Dermis microvascular lymphatic vessel endothelial cell (primary cell): Measurements from ENCODE around the gene SMIM14. TPM values are rescaled to one million over a fixed set of nuclear protein-coding genes. Genes with fewer than 3 reads are reported as not detected.
"Not testable (repeated sequence)": the region's sequence is repeated elsewhere in the genome, so short reads cannot be mapped to it uniquely, and the experiment has no call there.

ENCODE experiments used
- DNase-seq, 2 donors: peaks; one replicate each; pipeline versions ENCODE4 v3.0.0 to v3.0.0-alpha.2; 2010; ENCODE audit warnings: low read depth in 2 of 2
- total RNA-seq: library from RNA; depleted of rRNA; stranded (reverse); fragments of >200 nt; gene quantifications from 2 replicates; pipeline ENCODE4 v1.2.1, GENCODE V29; 2014

SMIM14 gene
- total RNA-seq, 1 donor from 2014 or later, result 13.5 TPM

DNA sequence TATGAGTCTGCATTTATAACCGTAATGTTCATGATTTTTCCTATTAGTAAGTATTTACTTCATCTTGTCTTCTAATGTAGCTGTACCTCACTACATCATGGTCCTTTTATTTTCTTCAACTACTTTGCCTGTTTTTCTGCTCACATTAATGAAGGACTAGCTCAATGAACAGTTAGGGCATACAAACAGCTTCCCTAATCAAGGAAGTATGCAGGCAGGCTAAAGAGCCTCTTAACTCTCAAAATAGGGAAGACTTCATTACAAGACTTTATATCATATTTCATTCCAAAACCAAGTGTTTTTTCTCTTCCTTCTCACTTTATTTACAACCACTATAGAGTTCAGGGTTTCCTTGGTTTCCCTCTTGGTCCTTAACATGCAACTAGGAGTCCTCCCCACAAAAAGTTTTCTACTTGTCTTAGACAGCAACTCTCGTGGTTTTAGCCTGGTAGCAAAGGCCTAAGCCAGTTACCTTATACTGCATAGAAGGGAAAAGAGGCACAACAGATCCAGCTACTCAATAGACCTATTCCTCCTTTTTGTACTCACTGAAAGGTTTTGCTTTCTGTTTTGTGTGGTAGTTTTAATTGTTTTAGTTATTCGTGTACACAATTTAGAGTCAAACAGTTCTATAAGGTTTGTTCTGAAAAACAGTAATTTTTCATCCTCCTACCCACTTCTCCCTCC lies 40.8 kb downstream of the SMIM14 start:
- no peak for DNase-seq

DNA sequence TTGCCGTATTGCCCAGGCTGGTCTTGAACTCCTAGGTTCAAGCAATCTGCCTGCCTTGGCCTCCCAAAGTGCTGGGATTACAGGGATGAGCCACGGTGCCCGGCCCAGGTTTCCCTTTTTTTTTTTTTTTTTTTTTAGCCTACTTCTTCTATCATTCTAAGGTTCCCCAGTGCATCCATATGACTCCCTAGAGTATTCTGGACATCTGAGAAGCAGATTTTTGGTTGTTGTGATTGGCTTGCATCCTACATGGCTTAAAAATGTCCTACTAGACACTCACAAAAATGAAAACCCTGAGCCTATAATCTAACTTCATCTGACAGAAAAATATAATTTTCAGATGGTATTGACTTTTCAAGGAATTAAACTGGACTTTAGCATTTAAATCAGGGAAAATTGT lies 41.7 kb downstream of the SMIM14 start:
- DNase-seq, result no peak

DNA sequence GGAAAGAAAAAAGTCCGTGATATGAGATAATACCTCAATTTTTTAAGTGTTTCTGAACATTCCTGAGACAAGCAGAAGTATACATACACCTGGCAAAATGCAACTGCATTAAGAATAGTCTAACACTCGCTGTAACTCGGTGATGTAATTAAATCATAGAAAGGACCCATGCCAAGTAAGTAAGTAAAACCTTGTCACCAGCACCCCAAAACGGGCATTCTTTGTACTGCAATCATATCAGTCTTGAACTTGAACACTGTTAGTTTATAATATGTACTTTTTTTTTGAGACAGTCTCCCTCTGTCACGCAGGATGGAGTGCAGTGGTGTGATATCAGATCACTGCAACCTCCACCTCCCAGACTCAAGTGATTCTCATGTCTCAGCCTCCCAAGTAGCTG lies 47.4 kb downstream of the SMIM14 start:
- DNase-seq, result no peak

DNA sequence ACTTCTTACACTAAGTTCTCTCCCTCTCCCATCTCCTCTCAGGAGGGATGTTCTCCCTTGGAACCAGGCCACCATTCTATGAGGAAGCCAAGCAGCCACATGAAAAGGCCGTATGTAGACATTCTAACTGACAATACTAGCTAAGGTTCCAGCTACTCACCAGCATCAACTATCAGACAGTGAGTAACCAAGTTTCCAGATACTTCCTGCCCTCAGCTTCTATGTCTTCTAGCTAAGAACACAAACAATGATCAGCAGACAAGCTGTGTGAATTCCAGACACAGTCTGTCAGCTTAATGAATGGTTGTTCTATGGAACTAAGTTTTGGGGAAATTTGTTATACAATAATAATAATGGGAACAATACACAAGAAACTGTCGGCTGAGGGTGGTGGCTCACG lies 50.8 kb downstream of the SMIM14 start:
- peak in 1 of 2 donors; percentile 66 for DNase-seq

DNA sequence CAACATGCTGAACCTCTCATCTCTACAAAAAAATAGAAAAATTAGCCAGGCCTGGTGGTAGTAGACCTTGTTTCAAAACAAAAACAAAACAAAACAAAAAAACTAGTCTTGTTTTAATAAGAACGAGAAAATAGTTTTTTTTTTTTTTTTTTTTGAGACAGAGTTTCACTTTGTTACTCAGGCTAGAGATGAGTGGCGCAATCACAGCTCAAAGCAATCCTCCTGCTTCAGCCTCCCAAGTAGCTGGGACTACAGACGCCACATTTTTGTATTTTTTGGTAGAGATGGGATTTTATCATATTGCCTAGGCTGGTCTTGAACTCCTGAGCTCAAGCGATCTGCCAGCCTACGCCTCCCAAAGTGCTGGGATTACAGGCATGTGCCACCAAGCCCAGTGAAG lies 63.7 kb downstream of the SMIM14 start:
- no peak for DNase-seq

DNA sequence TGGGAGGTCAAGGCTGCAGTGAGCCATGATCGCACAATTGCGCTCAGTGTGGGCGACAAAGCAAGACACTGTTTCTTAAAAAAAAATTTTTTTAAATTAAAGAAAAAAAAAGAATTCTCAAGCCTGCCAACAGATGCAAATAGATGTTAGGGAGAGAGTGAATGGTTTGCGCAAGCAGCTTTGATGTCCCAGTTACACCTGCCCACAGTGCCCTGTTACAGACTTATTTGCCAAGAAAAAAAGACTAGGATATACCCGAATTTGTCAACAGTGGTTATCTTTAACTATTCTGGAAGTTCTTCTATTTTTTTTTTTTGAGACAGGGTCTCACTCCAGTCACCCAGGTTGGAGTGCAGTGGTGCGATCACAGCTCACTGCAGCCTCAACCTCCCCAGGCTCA lies 67.2 kb downstream of the SMIM14 start:
- no peak for DNase-seq

DNA sequence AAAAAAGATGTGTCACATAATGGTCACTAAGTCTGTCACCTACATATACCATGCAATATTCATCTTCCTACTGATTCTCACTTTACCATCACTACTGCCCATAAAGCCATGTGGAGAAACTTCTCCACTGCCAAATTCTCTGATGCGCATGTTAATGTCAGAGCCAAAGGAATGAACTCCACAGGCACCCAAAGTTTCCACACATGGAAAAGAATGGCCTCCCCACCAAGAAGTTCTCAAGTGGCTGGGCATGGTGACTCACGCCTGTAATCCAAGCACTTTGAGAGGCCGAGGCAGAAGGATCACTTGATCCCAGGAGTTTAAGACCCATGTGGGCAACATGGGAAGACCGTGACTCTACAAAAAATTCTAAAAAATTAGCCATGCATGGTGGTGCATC lies 67.6 kb downstream of the SMIM14 start:
- no peak for DNase-seq

DNA sequence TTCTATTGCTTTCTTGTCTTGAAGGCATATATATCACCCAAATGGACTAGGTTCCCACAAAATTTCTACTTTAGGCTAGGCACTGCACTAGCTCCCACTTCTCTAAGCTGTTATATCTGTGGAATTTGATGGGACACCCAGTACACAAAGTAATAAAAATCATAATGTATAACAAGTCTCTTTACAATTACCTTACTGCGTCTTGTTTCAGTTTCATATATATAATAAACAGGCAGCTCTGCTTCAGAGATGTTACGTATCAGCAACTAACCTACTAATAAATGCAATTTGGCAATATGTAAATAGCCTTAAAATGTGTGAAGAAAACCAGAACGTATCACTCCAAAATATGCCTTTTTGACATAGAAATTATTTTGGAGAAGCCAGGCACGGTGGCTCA lies 69.5 kb downstream of the SMIM14 start:
- DNase-seq, result no peak

DNA sequence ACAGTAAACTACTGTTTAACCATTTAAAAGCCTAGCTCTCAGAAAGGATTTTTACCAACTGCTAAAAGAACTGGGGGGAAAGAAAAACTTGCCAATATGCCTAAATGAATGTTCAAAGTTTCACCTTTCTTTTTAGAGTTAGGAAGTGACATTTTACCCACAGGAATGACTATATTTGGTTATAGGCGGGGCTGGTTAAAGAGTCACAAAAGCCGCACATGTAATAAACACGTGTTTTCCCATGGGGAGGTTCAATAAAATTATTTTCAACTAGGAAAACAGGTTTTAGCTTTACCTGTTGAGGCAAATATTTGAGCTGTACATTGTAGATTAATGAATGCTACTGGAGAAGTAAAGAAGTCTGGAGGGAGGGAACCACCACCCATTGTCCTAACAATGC lies 69.9 kb downstream of the SMIM14 start:
- DNase-seq, result no peak

DNA sequence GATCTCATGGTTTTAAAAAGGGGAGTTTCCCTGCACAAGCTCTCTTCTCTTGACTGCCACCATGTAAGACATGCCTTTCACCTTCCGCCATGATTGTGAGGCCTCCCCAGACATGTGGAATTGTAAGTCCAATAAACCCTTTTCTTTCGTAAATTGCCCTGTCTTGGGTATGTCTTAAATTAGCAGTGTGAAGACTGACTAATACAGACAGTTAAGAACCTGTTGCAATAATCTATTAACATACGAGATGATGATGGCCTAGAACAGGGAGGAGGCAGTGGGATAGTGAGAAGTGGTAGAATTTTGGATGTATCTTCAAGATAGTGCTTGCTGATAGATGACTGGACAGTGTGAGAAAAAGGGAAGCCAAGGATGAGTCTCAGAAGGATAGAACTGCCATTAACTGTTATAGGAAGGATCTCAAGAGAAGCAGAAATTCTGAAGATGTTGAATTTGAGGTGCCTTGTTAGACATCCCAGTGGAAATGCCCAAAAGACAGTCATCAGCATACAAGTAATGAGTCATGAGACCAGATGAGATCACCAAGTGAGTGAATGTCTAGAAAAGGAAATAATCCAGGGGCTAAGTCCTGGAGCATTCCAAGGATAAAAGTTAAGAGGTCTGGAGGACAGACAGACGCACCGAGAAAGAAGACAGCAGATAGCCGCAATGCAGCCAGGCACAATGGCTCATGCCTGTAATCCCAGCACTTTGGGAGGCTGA lies 72.6 kb downstream of the SMIM14 start:
- DNase-seq, result peak in 1 of 2 donors; percentile 51

DNA sequence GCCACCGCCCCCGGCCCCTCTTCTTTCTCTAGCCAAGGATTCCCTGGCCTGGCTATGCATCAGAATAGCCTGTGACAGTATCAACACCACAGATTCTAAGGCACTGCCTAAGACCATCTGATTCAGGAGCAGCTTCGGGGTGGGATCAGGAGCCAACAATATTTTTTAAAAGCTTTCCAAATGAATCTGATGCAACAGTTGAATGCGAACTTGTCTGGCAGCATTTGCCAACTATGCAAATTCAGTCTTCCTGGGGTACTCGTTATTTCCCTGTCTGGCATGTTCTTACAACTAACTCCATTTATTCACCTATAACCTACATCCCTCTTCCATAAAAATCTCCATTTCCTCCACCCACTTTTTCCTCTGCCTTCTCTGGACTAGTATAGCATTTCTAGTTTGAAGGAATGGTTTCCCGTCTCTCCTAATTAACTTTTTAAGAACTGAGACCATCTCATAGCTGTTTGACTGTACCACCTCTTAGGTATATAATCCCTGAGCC lies 75.3 kb downstream of the SMIM14 start:
- DNase-seq, result no peak

DNA sequence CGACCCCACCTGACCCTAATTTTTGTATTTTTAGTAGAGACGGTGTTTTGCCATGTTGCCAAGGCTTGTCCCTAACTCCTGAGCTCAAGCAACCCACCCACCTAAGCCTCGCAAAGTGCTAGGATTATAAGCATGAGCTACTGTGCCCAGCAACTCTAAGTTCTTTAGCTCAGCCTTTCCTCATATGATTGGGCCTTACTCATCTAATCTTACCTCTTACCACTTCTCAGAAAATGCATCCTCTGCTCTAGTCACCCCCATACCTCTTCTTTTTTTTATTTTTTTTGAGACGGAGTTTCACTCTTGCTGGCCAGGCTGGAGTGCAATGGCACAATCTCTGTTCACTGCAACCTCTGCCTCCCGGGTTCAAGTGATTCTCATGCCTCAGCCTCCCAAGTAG lies 75.9 kb downstream of the SMIM14 start:
- no peak for DNase-seq

DNA sequence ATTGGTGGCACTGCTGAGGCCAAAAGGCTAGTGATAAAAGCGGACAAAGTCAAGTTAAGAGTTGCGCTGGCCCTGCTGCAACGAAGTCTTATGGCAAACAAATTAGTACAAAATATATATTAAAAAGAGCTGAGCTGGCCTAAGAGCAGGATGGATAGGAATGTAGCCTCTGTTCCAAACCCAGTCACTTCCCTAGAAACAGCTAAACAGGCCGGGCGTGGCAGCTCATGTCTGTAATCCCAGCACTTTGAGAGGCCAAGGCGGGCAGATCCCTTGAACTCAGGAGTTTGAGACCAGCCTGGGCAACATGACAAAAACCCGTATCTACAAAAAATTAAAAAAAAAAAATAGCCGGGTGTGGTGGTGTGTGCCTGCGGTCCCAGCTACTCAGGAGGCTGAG lies 79.0 kb downstream of the SMIM14 start:
- no peak for DNase-seq

DNA sequence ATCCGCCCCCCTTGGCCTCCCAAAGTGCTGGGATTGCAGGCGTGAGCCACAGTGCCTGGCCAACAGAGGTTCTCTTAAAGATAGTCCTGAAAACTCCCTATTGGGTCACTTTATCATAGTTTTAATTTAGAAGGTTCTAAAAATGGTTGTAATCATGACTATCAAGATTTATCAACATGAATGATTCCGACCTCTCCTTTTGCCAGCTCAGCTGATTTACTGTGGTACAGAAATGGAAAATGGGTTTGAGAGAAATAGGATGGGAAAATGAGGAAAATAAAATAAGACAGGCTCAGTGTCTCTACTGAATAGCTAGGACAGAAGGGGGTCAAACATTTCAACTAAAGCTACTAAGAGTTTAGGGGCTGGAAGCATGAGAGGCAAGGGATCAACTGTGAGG lies 83.2 kb downstream of the SMIM14 start:
- DNase-seq, result no peak

DNA sequence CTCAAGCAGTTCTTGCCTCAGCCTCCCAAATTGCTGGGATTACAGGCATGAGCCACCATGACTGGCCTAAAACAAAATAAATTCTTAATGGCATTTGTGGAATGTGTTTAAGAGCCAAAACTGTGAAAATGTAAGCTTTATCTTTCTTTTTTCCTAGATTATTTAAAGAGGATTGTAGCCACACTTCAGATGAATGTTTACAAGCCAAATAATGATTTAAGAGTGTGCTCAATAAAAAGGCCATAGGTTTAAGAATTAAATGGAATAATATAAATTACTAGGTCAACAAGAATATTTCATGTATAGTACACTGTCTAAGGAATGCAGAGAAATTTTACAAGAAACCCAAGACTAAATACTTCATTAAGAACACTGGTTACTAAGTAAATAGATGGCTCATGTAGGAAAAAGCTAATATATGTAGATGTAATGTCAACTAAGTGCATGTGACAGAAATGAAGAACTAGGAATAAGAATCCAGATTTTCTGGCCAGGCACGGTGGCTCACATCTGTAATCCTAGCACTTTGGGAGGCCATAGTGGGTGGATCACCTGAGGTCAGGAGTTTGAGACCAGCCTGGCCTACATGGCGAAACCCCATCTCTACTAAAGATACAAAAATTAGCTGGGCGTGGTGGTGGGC lies 90.1 kb downstream of the SMIM14 start:
- no peak for DNase-seq

DNA sequence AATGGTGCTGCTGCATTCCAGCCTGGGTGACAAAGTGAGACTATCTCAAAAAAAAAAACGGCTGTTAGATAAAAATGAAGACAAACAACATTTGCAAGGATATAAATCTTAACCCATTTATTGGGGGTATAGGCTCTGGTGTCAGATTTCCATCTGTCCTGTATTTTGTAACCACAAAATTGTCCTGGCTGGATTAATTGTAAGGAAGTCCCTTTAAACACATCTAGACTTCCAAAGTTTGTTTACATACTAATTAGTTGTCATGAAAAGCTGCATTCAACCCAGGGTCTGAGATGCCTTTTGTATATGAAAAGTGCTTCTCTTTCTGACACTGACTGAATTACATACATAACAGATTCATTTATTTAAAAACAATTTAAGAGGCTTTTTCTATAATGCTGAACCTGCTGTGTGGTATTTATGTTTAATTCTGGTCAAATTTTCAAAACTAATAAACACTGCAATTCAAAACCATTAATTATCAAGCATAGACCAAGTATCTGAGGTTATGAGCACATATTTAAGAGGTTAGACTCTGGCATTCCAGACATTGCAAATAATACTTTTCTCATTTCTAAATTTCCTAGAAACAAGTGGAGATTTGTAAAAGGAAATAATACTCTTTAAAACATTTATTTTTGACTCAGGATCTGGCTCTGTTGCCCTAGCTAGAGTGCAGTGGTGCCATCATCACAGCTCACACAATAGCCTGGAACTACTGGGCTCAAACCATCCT lies 93.9 kb downstream of the SMIM14 start:
- DNase-seq, result no peak

DNA sequence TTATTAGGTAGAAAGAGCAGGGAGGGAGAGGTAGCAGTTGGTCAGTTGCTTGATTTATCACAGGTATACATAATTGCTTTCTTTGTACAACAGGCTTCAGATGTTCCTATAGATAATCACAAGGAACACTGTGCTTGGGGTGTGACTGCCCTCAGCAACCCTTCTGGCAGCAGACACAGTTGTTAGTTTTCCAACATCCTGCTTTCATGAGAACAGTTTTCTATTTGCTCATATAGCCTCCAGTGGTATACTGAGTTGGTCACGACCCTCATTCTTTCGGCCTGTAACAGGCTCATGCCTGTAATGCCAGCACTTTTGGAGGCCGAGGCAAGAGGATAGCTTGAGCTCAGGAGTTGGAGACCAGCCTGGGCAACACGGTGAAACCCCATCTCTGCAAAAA lies 94.6 kb downstream of the SMIM14 start:
- DNase-seq, result not testable (repeated sequence)

DNA sequence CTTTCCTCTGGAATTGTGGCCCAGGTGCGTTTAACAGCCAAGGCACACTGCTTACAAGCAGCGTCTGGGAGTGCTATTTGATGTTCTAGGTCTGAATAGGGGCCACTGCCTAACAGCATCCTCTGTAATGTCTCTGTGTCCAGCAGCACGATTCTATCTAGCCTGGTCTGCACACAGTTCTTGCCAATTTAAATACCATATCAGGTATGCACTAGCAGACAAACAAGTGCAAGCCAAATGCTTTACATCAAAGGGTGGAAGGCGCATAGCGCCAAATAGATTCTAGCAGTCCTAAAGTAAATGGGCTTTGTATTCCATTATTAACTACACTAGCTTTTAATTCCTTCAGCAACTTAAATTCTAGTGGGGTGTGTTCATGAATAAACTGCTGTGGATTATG lies 95.6 kb downstream of the SMIM14 start:
- DNase-seq, result no peak

DNA sequence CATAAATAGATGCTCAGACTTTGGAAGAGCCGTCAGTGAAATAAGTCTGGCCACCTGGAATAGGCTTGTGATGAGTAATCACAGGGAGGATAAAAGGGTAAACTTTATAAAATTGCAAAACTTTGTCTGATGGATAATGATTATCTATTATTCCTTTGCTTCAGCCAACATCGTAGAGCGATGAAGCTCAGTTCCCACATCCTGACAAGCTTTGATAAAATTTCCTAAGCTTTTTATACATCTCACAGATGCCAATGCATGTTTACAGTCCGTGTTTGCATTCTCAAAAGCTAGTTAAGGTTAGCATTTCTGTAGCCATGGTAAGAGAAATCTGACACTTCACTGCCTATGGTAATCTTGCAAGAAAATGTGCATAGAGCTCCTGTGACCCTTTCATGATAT lies 96.1 kb downstream of the SMIM14 start:
- no peak for DNase-seq

DNA sequence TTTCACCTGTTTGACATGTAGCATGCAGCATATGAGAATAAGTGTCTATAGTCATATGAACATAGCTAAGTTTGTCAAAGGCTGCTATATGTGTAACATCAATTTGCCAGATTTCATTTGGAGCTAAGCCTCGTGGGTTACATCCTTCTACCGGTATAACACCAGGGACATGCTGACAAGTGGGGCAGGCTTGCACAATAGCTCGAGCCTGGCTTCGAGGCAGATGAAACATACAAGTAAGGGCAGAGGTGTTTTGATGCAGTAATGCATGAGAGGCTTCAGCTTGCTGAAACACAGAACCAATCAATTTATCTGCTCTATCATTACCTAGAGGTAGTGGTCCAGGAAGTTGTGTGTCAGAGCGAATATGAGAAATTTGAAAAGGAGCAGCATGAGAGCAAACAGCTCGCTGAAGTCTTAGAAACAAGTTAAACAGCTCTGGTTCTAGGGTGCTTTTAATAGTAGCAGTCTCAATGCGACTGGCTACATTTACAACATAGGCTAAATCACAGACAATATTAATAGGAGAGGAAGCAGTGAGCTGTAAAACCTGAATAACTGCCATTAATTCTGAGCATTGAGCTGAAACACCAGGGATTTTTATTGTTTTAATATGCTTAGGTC lies 96.6 kb downstream of the SMIM14 start:
- no peak for DNase-seq

DNA sequence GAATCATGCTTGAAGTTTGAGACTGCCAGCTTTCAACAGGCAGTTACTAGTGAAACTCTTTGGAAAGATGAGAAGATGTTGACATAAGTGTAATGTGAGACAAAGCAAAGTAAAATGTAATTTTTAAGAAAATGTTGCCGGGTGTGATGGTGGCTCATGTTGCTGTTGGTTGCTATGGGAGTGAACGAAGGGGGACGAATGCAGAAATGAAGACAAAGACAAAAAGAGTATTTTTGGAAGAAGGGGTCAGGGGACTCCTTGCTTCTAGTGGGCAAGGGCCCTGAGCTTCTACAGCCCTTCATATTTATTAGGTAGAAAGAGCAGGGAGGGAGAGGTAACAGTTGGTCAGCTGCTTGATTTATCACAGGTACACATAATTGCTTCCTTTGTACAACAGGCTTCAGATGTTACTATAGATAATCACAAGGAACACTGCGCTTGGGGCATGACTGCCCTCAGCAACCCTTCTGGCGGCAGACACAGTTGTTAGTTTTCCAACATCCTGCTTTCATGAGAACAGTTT lies 99.5 kb downstream of the SMIM14 start:
- DNase-seq, result no peak
